ENCODE data around the gene STIM2.

- TF ChIP-seq FOXK1 (CRISPR knock-in tag; IDR thresholded peaks at IDR 0.05; ENCODE audit: borderline replicate concordance), result no peak
- TF ChIP-seq ZBTB7A (IDR thresholded peaks at IDR 0.05; ENCODE audit: borderline replicate concordance, control insufficient read depth, low read depth, low read length), result no peak
- no peak for TF ChIP-seq POLR2A (conservative IDR thresholded peaks at IDR 0.05)
- no peak for TF ChIP-seq SMARCA4 (IDR thresholded peaks at IDR 0.05)
- no peak for TF ChIP-seq BRCA1 (IDR thresholded peaks at IDR 0.05)
- no peak for TF ChIP-seq BRCA1 (CRISPR knock-in tag; IDR thresholded peaks at IDR 0.05)
- TF ChIP-seq MAX (CRISPR knock-in tag; IDR thresholded peaks at IDR 0.05), result no peak
- TF ChIP-seq IRF1 (CRISPR knock-in tag; IDR thresholded peaks at IDR 0.05; ENCODE audit: borderline replicate concordance), result no peak
- no peak for TF ChIP-seq SMAD3 (CRISPR knock-in tag; conservative IDR thresholded peaks at IDR 0.05)
- no peak for TF ChIP-seq ZZZ3 (IDR thresholded peaks at IDR 0.05)
- TF ChIP-seq CBFB (CRISPR knock-in tag; IDR thresholded peaks at IDR 0.05), result no peak
- TF ChIP-seq SRSF7 (optimal IDR thresholded peaks at IDR 0.05; ENCODE audit: low read depth, low read length), result no peak
- TF ChIP-seq TARDBP (IDR thresholded peaks at IDR 0.05), result no peak
- TF ChIP-seq NR3C1 (CRISPR knock-in tag; IDR thresholded peaks at IDR 0.05), result no peak
- no peak for TF ChIP-seq JUND (IDR thresholded peaks at IDR 0.05; ENCODE audit: borderline replicate concordance, low read depth, low read length)
- no peak for TF ChIP-seq JUND (tag; IDR thresholded peaks at IDR 0.05; ENCODE audit: borderline replicate concordance, low read depth, low read length)
Observed at GRCh38 chr4:27050731-27051130, 190.1 kb downstream of the STIM2 start.

Data from K562 (cell line).